GM12801 (cell line): ENCODE results near the gene GNB4.

Experiments
- CTCF ChIP-seq: IDR thresholded peaks from one replicate; pipeline ENCODE4 v1.5.1; 2011; ENCODE audit warnings: control low read depth; ENCODE audit not compliant: insufficient read length; ENCODE audit errors: extremely low read depth

GNB4 gene

GRCh38 chr3:179474480-179474879 lies 23.2 kb upstream of the GNB4 start:
- no peak for TF ChIP-seq CTCF

- TF ChIP-seq CTCF, result no peak
These were observed 22.3 kb upstream of the GNB4 start for GRCh38 chr3:179473565-179473964.

GRCh38 chr3:179464323-179465092 lies 13.2 kb upstream of the GNB4 start:
- TF ChIP-seq CTCF, result no peak

- no peak for TF ChIP-seq CTCF
These were observed 12.0 kb upstream of the GNB4 start for GRCh38 chr3:179463319-179463718.

- no peak for TF ChIP-seq CTCF
These were observed 9.0 kb upstream of the GNB4 start for GRCh38 chr3:179460260-179460659.

GRCh38 chr3:179455954-179456353 lies 4.7 kb upstream of the GNB4 start:
- TF ChIP-seq CTCF, result no peak

GRCh38 chr3:179454887-179455286 lies 3.6 kb upstream of the GNB4 start:
- no peak for TF ChIP-seq CTCF

GRCh38 chr3:179453967-179454366 lies 2.7 kb upstream of the GNB4 start:
- TF ChIP-seq CTCF, result no peak
